Activated T-helper 17 cell treated with anti-CD3 and anti-CD28 coated beads, Interleukin-2, amount 50 U/mL, for 72 hours (primary cell): ENCODE measurements around the gene GASK1B. TPM values are rescaled to one million over a fixed set of nuclear protein-coding genes. Genes with fewer than 3 reads are reported as not detected.

Experiments used
- ATAC-seq: fragments of 150-1000 bp; cut with Tn5 transposase; replicated peaks from 2 replicates; pipeline ENCODE4 v1.10.0; 2021; ENCODE audit warnings: mild to moderate bottlenecking, moderate library complexity
- H3K27ac Mint-ChIP-seq: one replicate; pipeline ENCODE4 v1.8.0; 2022; ENCODE audit warnings: mixed read lengths
- H3K27me3 Mint-ChIP-seq: one replicate; pipeline ENCODE4 v1.8.0; 2022; ENCODE audit warnings: mixed read lengths
- H3K36me3 Mint-ChIP-seq: one replicate; pipeline ENCODE4 v1.8.0; 2022; ENCODE audit warnings: low read depth, mild to moderate bottlenecking, mixed read lengths
- H3K4me1 Mint-ChIP-seq: one replicate; pipeline ENCODE4 v1.8.0; 2022; ENCODE audit warnings: mixed read lengths
- H3K4me3 Mint-ChIP-seq: one replicate; pipeline ENCODE4 v1.8.0; 2022; ENCODE audit warnings: mild to moderate bottlenecking, mixed read lengths
- H3K9me3 Mint-ChIP-seq: one replicate; pipeline ENCODE4 v1.8.0; 2022; ENCODE audit warnings: mixed read lengths
- total RNA-seq, 2 donors: library from RNA; stranded (reverse); gene quantifications; one replicate each; pipeline ENCODE4 v1.2.3, GENCODE V29; 2022

The GASK1B gene
- total RNA-seq, 2 donors from 2014 or later: not detected

DNA sequence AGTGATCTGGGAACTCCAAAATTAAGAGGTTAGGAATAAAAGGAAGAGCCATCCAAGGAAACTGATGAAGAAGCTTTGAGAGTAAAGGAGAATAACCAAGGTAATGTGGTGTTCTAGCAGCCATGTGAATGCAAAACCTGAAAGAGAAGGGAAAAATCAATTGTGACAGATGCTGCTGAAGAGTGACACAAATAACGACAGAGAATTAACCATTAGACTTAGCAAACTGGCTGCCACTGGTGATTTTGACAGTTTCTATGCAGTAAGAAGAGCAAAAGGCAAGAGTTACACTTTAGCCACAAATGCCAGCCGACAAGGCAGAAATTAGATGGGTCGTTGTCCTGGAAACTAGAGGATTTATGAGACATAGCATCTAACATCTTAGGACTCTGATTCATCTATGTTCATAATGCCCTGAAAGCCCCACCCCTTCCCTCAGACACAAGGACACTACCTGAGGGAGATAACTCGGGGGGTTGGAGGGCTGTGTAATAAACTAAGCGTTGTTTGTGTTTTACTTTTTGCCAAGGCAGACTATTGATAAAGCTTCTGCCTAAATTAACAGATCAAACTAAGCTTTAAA lies 24.5 kb upstream of the GASK1B start:
- H3K27me3 Mint-ChIP-seq: peaks cover 7% of the 10 kb centered on the region
- no peaks in the 10 kb centered on the region for H3K9me3 Mint-ChIP-seq
- H3K4me1 Mint-ChIP-seq: no peaks in the 10 kb centered on the region
- ATAC-seq: no peak
- no peak overlapping the region for H3K4me3 Mint-ChIP-seq
- no peaks in the 10 kb centered on the region for H3K36me3 Mint-ChIP-seq
- H3K27ac Mint-ChIP-seq: no peak overlapping the region

- no peaks in the 10 kb centered on the region for H3K36me3 Mint-ChIP-seq
- no peaks in the 10 kb centered on the region for H3K9me3 Mint-ChIP-seq
- H3K4me1 Mint-ChIP-seq: no peaks in the 10 kb centered on the region
- H3K4me3 Mint-ChIP-seq: no peak overlapping the region
- H3K27ac Mint-ChIP-seq: no peak overlapping the region
- H3K27me3 Mint-ChIP-seq: peaks cover 4% of the 10 kb centered on the region
- ATAC-seq: no peak
These were observed 22.5 kb upstream of the GASK1B start for GRCh38 chr4:158195297-158195696.

GRCh38 chr4:158193171-158193749 lies 20.4 kb upstream of the GASK1B start:
- no peak overlapping the region for H3K27ac Mint-ChIP-seq
- no peak for ATAC-seq
- no peaks in the 10 kb centered on the region for H3K9me3 Mint-ChIP-seq
- H3K27me3 Mint-ChIP-seq: peaks cover 4% of the 10 kb centered on the region
- H3K4me1 Mint-ChIP-seq: no peaks in the 10 kb centered on the region
- H3K4me3 Mint-ChIP-seq: no peak overlapping the region
- no peaks in the 10 kb centered on the region for H3K36me3 Mint-ChIP-seq

DNA sequence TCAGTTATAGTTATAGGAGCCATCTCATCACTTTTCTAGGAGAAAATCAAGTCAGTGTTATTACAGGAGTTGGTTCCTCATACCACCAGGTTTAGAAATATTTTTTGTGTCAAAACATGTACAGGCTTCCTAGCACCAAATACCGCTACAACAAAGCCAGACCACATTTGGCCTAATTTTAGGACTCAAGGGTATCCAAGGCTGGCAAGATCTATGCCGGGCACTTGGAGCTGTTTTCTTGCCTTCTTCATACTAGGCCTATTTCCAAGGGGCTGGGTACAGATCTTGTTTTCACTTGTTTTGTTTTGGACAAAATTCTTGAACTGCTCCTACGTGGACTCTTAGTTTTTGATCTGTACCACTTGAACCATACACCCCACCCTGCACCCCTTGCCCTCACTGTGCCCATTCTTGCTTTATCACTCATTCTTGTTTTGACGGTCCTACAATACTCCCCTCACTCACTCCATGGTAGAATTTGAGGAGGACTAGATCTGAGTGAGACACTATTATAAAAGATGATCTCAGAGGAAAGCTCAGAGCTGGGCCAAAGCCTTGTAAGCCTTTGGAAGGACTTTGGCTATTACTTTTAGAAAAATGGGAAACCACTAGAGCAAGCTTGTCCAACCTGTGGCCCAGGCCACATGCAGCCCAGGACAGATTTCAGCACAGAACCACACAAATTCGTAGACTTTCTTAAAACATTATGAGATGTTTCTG lies 19.8 kb upstream of the GASK1B start:
- Mint-ChIP-seq H3K36me3 (no peaks in the 10 kb centered on the region), H3K27ac (no peak overlapping the region), H3K4me3 (no peak overlapping the region), H3K27me3 (peaks cover 4% of the 10 kb centered on the region), H3K9me3 (no peaks in the 10 kb centered on the region), H3K4me1 (no peaks in the 10 kb centered on the region)
- no peak for ATAC-seq

DNA sequence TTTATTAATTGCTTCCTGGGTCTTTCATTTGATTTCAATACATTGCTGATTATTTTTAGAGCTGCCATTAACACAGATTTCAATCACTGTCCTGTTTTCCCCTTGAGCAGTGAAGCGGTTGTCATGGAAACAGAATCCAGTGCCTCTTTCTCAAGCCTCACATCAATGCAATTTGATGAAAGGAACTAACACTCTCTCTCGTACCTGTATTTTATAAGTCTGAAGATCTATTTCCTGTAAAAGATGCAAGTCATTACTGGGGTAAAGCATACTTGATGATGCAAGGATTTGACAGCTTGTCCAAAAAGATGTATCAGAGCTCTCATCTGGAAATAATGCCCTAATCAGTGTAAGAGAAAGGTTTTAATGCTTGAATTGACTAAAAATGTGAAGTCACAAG lies 17.9 kb upstream of the GASK1B start:
- no peaks in the 10 kb centered on the region for H3K27me3 Mint-ChIP-seq
- H3K9me3 Mint-ChIP-seq: no peaks in the 10 kb centered on the region
- no peaks in the 10 kb centered on the region for H3K4me1 Mint-ChIP-seq
- no peak overlapping the region for H3K27ac Mint-ChIP-seq
- no peaks in the 10 kb centered on the region for H3K36me3 Mint-ChIP-seq
- ATAC-seq: no peak
- H3K4me3 Mint-ChIP-seq: no peak overlapping the region

- H3K27me3 Mint-ChIP-seq: no peaks in the 10 kb centered on the region
- ATAC-seq: no peak
- H3K9me3 Mint-ChIP-seq: no peaks in the 10 kb centered on the region
- H3K27ac Mint-ChIP-seq: no peak overlapping the region
- H3K4me3 Mint-ChIP-seq: no peak overlapping the region
- no peaks in the 10 kb centered on the region for H3K36me3 Mint-ChIP-seq
- H3K4me1 Mint-ChIP-seq: no peaks in the 10 kb centered on the region
These were observed 16.6 kb upstream of the GASK1B start for GRCh38 chr4:158189422-158189821.

DNA sequence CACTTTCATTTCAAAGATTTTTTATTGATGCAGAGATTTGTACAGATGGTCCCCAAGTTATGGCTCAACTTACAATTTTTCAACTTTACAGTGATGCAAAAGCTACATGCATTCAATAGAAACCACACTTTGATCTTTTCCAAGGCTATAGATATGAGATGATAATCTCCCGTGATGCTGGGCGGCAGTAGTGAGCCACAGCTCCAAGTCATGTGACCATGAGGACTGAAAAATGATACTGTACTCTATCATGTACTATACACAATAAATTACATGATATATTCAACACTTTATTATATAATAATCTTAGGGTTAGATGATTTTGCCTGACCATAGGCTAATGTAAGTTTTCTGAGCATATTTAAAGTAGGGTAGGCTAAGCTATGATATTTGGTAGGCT lies 14.0 kb upstream of the GASK1B start:
- Mint-ChIP-seq H3K9me3 (no peaks in the 10 kb centered on the region), H3K27me3 (no peaks in the 10 kb centered on the region), H3K4me1 (no peaks in the 10 kb centered on the region), H3K36me3 (no peaks in the 10 kb centered on the region), H3K27ac (no peak overlapping the region), H3K4me3 (no peak overlapping the region)
- ATAC-seq: no peak

- H3K4me1 Mint-ChIP-seq: no peaks in the 10 kb centered on the region
- H3K27me3 Mint-ChIP-seq: peaks cover 15% of the 10 kb centered on the region
- H3K27ac Mint-ChIP-seq: no peak overlapping the region
- no peaks in the 10 kb centered on the region for H3K36me3 Mint-ChIP-seq
- no peak overlapping the region for H3K4me3 Mint-ChIP-seq
- no peaks in the 10 kb centered on the region for H3K9me3 Mint-ChIP-seq
- no peak for ATAC-seq
These were observed 9.9 kb upstream of the GASK1B start for GRCh38 chr4:158182736-158183135.

- Mint-ChIP-seq H3K4me3 (no peak overlapping the region), H3K4me1 (no peaks in the 10 kb centered on the region), H3K36me3 (no peaks in the 10 kb centered on the region), H3K9me3 (no peaks in the 10 kb centered on the region), H3K27me3 (peaks cover 15% of the 10 kb centered on the region), H3K27ac (no peak overlapping the region)
- no peak for ATAC-seq
These were observed 9.1 kb upstream of the GASK1B start for GRCh38 chr4:158181906-158182305.

DNA sequence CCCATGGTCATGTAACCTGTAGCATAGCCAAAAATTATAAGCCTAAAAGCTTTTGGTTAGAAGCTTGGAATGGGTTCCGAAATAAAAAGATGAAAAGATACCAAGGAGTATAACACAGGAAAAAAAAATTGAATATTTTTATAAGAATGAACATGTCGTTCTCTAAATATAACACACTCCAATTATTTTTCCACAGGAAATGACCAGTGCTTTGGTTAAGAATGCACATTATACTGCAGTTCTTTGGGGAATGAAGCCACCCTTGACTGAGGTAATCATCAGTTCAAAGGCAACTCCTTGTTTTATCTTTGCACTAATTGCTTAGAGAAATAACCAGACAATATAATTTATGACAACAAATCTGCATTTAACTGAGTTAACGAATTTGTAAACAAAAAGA lies 6.6 kb upstream of the GASK1B start:
- no peak for ATAC-seq

DNA sequence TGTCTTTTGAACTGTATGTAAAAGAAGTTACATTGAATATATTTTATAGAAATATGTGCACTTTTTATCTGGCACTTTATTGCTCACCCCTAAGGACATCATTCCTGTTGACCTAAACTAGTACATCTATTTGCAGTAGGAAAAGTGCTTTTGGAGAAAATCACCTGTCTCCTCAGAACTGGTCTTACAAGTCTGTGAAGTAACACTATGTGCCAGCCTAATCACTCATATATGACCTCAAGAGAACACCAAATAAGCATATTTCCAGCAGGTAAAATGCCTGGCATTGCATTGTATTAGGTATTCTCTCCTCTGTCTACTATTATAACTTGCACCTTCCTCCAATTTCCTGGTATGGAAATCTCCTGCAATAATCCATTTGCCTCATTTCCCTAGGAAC lies 4.0 kb upstream of the GASK1B start:
- H3K27ac Mint-ChIP-seq: no peak overlapping the region
- no peaks in the 10 kb centered on the region for H3K36me3 Mint-ChIP-seq
- ATAC-seq: no peak
- H3K4me1 Mint-ChIP-seq: no peaks in the 10 kb centered on the region
- H3K9me3 Mint-ChIP-seq: no peaks in the 10 kb centered on the region
- no peak overlapping the region for H3K4me3 Mint-ChIP-seq
- H3K27me3 Mint-ChIP-seq: peaks cover 24% of the 10 kb centered on the region

More for the DNA sequence above, 6.6 kb upstream of the GASK1B start:
- Mint-ChIP-seq H3K27me3 (peaks cover 19% of the 10 kb centered on the region), H3K4me1 (no peaks in the 10 kb centered on the region), H3K36me3 (no peaks in the 10 kb centered on the region), H3K27ac (no peak overlapping the region), H3K9me3 (no peaks in the 10 kb centered on the region), H3K4me3 (no peak overlapping the region)

DNA sequence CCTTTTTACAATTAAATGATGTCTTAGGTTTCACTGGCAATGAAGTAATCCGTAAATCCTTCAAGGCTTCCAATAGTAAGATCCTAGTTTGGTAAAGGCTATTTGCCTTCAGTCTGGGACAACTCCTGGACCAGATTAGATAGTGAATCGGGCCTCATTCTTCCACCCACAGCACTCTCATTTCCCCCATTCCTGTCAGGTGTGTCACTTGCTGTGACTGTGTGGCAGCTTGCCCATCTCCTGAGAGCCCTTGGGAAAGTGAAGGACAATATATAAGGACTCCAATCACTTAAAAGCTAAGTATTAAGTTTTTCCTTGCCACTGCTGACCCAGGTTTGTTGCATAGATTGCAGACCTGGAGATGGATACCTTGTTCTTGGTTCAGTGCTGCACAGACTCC lies 3.3 kb upstream of the GASK1B start:
- no peak for ATAC-seq
- H3K4me1 Mint-ChIP-seq: no peaks in the 10 kb centered on the region
- H3K4me3 Mint-ChIP-seq: no peak overlapping the region
- no peak overlapping the region for H3K27ac Mint-ChIP-seq
- no peaks in the 10 kb centered on the region for H3K36me3 Mint-ChIP-seq
- no peaks in the 10 kb centered on the region for H3K9me3 Mint-ChIP-seq
- H3K27me3 Mint-ChIP-seq: peaks cover 24% of the 10 kb centered on the region

GRCh38 chr4:158170691-158171561 lies 1.9 kb downstream of the GASK1B start:
- no peak overlapping the region for H3K4me3 Mint-ChIP-seq
- no peaks in the 10 kb centered on the region for H3K36me3 Mint-ChIP-seq
- H3K27me3 Mint-ChIP-seq: peaks cover 14% of the 10 kb centered on the region
- no peaks in the 10 kb centered on the region for H3K4me1 Mint-ChIP-seq
- ATAC-seq: no peak
- no peak overlapping the region for H3K27ac Mint-ChIP-seq
- H3K9me3 Mint-ChIP-seq: no peaks in the 10 kb centered on the region

- Mint-ChIP-seq H3K4me1 (no peaks in the 10 kb centered on the region), H3K9me3 (no peaks in the 10 kb centered on the region), H3K27me3 (peaks cover 13% of the 10 kb centered on the region), H3K27ac (no peak overlapping the region), H3K4me3 (no peak overlapping the region), H3K36me3 (no peaks in the 10 kb centered on the region)
- no peak for ATAC-seq
These were observed 2.7 kb downstream of the GASK1B start for GRCh38 chr4:158169931-158170690.
